SKM-1 (cell line): ENCODE results near the gene IL33.

Experiments
- DNase-seq: peaks from one replicate; lab custom pipeline; 2025; ENCODE audit not compliant: unreplicated experiment; lab: John Stamatoyannopoulos, UW

The IL33 gene

DNA sequence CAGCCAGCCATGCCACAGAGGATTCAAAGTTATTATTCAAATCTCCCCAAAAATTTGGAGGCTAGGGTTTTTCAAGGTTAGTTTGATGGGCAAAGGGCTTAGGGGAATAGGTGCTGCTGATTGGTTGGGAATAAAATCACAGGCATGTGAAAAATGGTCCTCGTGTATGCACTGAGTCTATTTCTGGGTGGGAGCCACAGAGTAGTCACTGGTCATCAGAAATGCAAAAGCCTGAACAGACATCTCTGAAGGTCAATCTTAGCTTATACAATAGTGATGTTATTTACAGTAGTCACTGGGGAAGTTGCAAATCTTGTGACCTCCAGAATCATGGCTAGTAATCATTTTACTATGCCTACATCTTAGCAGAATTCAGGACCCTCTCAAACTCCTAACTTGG, 1.3 kb downstream of the IL33 start:
- DNase-seq = no peak

GRCh38 chr9:6218099-6218502, 2.5 kb downstream of the IL33 start:
- no peak for DNase-seq

GRCh38 chr9:6219040-6219439, 3.4 kb downstream of the IL33 start:
- DNase-seq = no peak

GRCh38 chr9:6219981-6220380, 4.4 kb downstream of the IL33 start:
- DNase-seq = no peak

DNA sequence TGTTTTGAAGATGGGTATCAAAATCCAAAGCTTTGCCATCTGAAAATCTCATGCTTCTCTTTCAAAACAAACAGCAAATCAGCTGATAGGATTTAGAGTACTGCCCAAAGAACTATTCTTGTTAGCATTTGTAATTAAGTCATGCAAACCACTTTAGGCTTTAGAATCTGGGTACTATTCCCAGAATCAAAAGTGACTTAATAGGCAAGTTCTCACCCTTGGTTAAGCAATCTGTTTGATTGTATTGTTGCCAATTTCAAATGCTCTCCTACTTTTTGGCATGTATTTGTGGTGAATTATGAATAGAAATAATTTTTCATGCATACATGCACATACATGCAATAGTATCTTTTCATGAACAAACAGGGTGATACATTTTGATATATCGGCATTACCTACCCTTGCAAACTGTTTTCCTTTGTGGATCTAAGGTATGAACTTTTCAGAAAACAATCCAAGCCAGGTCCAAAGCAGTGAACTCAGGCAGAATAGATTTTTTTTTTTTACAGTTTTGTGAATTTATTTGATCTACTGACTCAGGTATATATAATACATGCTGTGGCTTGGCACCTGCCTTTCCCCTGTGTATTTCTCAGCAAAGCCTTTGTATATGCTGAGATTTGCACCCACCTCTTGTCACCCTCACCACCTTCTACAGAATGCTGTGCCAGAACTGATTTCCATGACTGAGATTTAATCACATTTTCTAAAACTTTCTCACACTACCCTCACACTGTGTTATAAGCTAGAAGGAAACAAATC, 9.0 kb downstream of the IL33 start:
- no peak for DNase-seq

GRCh38 chr9:6226696-6227095, 11.1 kb downstream of the IL33 start:
- DNase-seq = no peak

GRCh38 chr9:6229186-6229585, 13.6 kb downstream of the IL33 start:
- DNase-seq = no peak

GRCh38 chr9:6229619-6230018, 14.0 kb downstream of the IL33 start:
- DNase-seq = no peak

- DNase-seq = no peak
Measured at GRCh38 chr9:6230037-6230780, 14.6 kb downstream of the IL33 start.

DNA sequence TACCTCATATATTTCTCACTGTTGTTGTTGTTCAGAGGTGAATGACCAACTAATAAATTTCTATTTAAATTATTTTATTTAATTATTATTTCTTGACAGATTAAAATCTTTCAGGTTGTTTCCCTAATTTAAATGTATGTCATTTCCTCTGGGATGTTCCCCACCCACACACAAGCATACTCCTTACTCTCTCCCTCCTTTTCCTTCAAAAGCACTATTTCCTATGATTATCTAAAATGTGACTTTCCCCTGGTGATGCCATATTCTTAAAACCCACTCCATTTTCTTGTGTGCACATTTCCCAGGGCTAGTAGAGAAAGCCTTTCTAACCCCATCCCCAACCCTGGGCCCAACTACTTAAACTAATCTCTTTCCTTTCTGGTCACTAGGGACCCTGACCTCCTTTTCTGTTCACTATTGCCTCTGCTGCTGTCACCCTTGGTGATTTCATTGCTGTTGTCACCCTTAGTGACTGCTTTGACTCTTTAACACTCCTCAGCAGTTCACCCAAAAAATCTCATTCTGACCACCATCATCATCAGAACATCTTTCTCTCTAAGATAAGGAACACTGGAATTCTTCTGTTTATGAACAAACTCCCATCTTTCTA, 16.8 kb downstream of the IL33 start:
- DNase-seq = no peak

GRCh38 chr9:6234014-6234413, 18.4 kb downstream of the IL33 start:
- no peak for DNase-seq

DNA sequence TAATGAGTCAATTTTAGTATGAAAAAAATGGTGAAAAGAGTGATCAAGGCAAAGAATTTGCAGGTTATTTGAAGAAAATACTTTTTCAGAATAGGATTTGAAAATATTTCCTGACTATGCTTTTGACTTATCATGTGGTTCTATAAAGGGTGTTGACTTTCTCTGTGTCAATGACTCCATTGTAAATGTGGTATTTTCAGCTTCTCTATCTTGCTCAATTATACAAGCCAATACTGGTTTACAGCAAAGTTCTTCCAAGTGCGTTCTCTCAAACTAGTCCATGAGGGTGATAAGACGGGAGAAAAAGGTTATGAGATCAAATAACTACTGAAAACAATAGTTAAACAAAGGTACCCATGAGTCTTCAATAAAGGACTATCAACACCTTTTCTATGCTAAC, 21.7 kb downstream of the IL33 start:
- DNase-seq = no peak

DNA sequence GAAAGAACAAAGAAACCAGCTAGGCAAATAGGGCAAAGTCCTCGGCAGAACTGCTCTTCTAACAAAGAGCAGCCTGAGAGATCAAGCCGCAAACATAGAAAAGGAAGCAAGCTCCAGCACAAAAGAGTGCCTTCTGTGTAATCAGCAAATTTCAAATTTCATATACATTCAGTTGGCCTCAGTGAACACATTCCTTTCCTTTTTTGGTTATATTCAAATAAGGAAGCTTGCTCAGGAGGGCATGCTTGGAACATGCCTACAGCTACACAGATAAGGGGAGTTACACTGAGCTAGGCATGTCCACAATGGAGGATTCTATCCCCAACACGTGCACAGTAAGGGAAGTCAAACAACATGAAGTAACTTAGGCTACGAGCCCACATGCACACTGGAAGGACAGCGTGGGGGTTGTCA, 23.4 kb downstream of the IL33 start:
- no peak for DNase-seq

- DNase-seq = no peak
Measured at GRCh38 chr9:6239694-6240093, 24.1 kb downstream of the IL33 start.

- no peak for DNase-seq
Measured at GRCh38 chr9:6243746-6244145, 28.1 kb downstream of the IL33 start.

DNA sequence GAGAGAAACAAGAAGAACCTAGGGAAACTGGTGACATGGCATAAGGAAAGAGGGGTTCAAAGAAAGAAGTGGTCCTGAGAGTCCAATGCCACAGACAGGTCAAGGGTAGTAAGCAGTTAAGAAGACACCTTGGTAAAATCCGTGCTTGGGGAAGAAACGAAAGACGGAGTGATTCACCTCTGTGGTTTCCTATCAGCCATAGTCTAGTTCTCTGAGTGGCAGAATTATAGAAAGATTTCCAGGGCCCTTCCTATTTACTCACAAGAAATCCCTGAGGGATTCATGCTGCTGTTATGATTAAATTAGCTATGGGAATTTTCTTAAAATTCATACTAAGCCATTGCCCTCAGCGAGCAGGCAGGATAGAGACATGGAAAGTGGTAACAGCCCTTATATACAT, 31.7 kb downstream of the IL33 start:
- DNase-seq = no peak

DNA sequence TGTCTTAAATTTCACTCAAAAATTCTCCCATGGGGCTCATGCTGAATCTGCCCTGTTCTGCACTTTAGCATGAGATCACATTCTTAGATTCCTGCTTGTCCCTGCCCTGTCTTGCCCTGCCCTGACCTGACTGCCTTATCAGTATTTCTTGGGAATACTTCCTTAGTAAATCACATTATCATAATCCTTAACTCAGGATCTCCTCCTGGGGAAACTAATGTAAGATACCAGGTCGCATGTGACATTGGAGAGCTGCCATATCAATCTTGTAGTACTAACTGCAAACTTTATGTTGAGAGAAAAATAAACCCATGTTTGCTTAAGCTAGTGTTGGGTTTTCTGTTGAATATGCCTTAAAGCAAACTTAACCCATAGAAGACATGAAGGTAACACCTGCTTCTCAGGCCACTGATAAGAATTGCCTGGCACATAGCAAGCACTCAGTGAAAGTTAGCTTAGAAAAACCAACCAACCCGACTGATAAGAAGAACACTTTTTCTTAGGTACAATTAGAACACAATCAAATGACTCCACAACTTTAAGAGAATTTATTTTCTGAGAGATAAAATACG, 53.3 kb downstream of the IL33 start:
- no peak for DNase-seq

DNA sequence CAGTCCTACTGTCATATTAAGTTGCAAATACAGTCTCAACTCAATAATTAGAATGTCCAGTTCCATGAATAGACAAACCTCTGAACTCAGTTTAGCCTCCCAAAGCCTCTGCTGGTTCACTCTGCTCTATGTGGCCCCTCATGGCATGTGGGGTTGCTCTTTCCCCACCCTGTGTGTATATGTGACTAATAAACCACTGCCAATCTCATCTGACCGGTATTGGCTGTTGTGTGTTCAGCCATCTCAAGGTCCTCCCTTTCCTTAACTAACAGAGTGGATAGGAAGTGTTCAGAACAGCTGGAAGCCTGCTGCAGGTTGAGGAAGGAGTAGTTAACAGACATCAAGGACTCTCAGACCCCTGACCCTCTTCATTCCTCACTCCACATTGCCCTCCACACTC, 55.3 kb downstream of the IL33 start:
- DNase-seq = no peak

- no peak for DNase-seq
Measured at GRCh38 chr9:6271508-6272228, 56.1 kb downstream of the IL33 start.

DNA sequence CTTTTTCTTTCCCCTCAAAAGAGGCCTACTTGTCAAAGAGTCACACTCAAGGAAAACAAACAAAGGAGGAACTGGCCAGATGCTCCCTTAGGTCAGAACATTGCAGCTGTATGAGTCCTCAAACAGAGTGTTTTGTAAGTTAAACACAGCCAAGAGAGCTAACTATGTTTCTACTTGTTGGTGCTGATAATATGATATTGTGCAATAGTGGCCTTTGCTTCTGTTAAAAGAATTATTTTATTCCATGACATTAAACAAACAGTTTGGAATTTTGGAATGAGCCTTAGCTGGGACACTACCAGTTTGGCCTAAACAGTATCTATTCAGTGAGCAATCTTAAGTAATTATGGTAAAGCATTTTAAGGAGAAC, 56.6 kb downstream of the IL33 start:
- DNase-seq = no peak

GRCh38 chr9:6277417-6277816, 61.8 kb downstream of the IL33 start:
- no peak for DNase-seq
